Gastroesophageal sphincter (tissue), 4 donors: ENCODE results near the gene PTPRG. TPM values are rescaled to one million over a fixed set of nuclear protein-coding genes. Genes with fewer than 3 reads are reported as not detected.

ENCODE experiments used
- ATAC-seq: fragments of 150-250 bp; one replicate; pipeline ENCODE4 v1.9.1; 2016; ENCODE audit warnings: mild to moderate bottlenecking, moderate library complexity
- H3K27ac ChIP-seq, 4 donors: fragments of 200-600 bp; sonication (generic) in 3 of 4; 1 replicate in 3 of 4; 2 replicates in 1 of 4; pipeline ENCODE4 v1.5.1; 2016 to 2019
- H3K27me3 ChIP-seq: fragments of 200-600 bp; sonication (generic); one replicate; pipeline ENCODE4 v1.5.1; 2019
- H3K36me3 ChIP-seq, 2 donors: fragments of 200-600 bp; sonication (generic); one replicate each; pipeline ENCODE4 v1.5.1; 2019; ENCODE audit warnings: control low read depth in 1 of 2
- H3K4me1 ChIP-seq, 3 donors: fragments of 200-600 bp; sonication (generic); 1 replicate in 2 of 3; 2 replicates in 1 of 3; pipeline ENCODE4 v1.5.1; 2016 to 2019; ENCODE audit warnings: control low read depth in 2 of 3
- H3K4me3 ChIP-seq, 2 donors: fragments of 200-600 bp; sonication (generic); one replicate each; pipeline ENCODE4 v1.5.1; 2019; ENCODE audit warnings: mild to moderate bottlenecking in 1 of 2, moderate library complexity in 1 of 2
- H3K9me3 ChIP-seq, 3 donors: fragments of 200-600 bp; sonication (generic); one replicate each; pipeline ENCODE4 v1.5.1; 2017 to 2019; ENCODE audit warnings: control low read depth in 2 of 3
- EP300 ChIP-seq: sonication (generic); formaldehyde crosslinking; IDR thresholded peaks from one replicate; pipeline ENCODE4 v1.6.1; 2017; ENCODE audit warnings: antibody characterized with exemption, mild to moderate bottlenecking
- POLR2A ChIP-seq, 2 donors: fragments of 450-650 bp; IDR thresholded peaks; one replicate each; pipeline ENCODE4 v1.6.1; 2017; ENCODE audit warnings: antibody characterized with exemption in 2 of 2, mild to moderate bottlenecking in 2 of 2, moderate library complexity in 1 of 2
- POLR2AphosphoS5 ChIP-seq: sonication (generic); formaldehyde crosslinking; IDR thresholded peaks from one replicate; pipeline ENCODE4 v1.6.1; 2017; ENCODE audit warnings: antibody characterized with exemption
- WGBS, 2 donors: methylation state at CpG; one replicate each; pipeline ENCODE4 v1.1.5; 2018; ENCODE audit warnings: low coverage in 1 of 2; 5-methylcytosine and 5-hydroxymethylcytosine counted together
- total RNA-seq, 4 donors: library from RNA; depleted of rRNA; stranded (reverse); fragments of >200 nt; gene quantifications; one replicate each; pipeline ENCODE4 v1.1.0, GENCODE V29; 2016
- TF ChIP-seq, protein P1 (sequence below), 4 experiments: fragments of 200-600 bp in 2 of 4; fragments of 450-650 bp in 2 of 4; sonication (generic) in 1 of 4; IDR thresholded peaks; one replicate each; pipeline ENCODE4 v1.5.1; 2017 to 2019; ENCODE audit warnings: antibody characterized with exemption in 4 of 4, mild to moderate bottlenecking in 2 of 4, moderate library complexity in 2 of 4

PTPRG gene
- total RNA-seq, 4 donors from 2014 or later: 48.7 to 81.9 (median 52.8) TPM

DNA sequence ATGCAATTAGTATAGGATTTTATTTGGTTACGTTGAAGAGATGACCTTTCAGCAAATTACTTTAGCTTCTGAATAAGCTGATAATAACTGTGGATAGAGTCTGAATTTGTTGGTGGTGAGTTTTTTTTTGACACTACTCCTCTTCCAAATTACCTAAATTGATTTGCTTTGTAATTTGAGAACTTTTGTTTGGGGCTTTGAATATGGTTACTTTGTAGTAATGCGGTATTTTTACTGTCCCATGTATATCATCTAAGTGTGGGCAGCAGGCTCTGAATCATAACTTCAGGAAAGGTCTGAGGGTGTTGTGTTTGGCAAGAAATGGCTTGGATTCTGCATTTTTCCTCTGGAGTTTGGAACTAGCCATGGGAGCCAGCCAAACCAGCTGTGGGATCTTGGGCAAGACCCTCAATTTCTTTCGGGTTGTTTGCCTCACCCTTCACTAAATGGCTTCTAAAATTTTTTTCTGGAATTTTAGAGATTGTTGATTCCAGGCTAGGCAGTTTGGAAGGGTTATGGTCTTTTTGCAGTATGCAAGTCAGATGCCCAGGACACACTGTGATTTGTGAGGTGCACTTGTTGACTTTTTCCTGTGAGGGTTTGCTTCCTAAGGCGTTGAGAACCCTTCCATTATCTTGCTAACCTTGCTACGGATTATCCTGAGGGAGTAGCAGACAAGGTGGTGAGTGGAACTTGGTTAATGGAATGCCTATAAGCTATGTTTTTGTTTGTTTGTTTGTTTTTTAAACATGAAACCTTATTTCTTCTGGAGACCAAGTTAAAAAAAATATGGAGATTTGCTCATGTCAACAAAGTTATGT is 10.4 kb downstream of the PTPRG start:
- Histone ChIP-seq H3K4me3 (no peak overlapping the region), H3K36me3 (no peaks in the 10 kb centered on the region), H3K4me1 (peaks cover 0 to 7% (median 0%) of the 10 kb centered on the region in 3 donors), H3K27ac (no peak overlapping the region), H3K27me3 (no peaks in the 10 kb centered on the region), H3K9me3 (no peaks in the 10 kb centered on the region)
- TF ChIP-seq POLR2AphosphoS5: no peak
- TF ChIP-seq, protein P1, sequence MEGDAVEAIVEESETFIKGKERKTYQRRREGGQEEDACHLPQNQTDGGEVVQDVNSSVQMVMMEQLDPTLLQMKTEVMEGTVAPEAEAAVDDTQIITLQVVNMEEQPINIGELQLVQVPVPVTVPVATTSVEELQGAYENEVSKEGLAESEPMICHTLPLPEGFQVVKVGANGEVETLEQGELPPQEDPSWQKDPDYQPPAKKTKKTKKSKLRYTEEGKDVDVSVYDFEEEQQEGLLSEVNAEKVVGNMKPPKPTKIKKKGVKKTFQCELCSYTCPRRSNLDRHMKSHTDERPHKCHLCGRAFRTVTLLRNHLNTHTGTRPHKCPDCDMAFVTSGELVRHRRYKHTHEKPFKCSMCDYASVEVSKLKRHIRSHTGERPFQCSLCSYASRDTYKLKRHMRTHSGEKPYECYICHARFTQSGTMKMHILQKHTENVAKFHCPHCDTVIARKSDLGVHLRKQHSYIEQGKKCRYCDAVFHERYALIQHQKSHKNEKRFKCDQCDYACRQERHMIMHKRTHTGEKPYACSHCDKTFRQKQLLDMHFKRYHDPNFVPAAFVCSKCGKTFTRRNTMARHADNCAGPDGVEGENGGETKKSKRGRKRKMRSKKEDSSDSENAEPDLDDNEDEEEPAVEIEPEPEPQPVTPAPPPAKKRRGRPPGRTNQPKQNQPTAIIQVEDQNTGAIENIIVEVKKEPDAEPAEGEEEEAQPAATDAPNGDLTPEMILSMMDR (IDR thresholded peaks at IDR 0.05): no peak
- 80 to 85% methylated on average over 4 to 5 of the region's 5 CpGs for WGBS, 2 donors
- peak; percentile 39 for ATAC-seq

DNA sequence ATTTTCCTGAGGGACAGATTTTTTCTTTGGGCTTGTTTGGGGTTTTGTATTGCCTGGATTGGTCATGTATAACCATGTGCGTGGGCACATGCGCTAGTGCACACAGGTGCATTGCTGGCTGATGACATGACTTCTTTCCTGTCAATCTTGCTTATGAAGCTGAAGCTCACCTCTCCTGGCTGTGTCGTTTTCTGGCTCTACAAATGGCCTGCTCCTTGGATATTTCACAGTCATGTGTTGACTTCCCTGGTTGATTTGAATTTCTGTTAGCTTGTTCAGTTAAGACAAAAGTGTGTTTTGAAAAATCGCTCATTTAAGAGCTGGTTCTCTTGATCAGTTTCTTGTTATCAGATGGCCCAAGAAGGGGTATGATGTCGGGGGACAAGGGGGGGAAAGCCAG is 11.5 kb downstream of the PTPRG start:
- Histone ChIP-seq H3K36me3 (no peaks in the 10 kb centered on the region), H3K4me3 (no peak overlapping the region), H3K9me3 (no peaks in the 10 kb centered on the region), H3K27ac (no peak overlapping the region), H3K27me3 (no peaks in the 10 kb centered on the region), H3K4me1 (peaks cover 0 to 7% (median 0%) of the 10 kb centered on the region in 3 donors)
- 85 to 100% methylated on average over 1 to 5 of the region's 5 CpGs for WGBS, 2 donors
- ATAC-seq: no peak
- TF ChIP-seq EP300 (no peak), POLR2A (IDR thresholded peaks at IDR 0.05) (no peak), POLR2AphosphoS5 (no peak)
- TF ChIP-seq, protein P1 (IDR thresholded peaks at IDR 0.05): no peak

DNA sequence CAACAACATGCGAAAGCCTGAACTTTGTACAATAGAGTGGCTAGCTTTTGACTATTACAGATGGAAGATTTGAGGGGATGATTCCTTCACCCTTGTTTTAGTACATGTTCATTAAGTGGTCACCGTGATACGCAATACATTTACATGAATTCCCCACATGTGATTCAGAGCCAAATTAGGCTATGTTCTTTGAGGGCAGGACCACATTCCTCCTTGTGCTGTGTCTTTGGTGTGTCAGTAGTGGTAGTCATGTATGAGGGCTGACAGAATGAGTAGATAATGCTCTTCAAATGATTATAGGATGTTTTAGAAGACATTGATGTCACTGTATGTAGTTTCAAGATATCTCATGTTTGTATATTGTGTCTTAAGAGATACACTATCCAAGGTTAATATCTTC is 12.1 kb downstream of the PTPRG start:
- H3K9me3 ChIP-seq: no peaks in the 10 kb centered on the region
- WGBS, 2 donors: 58 to 65% methylated on average over 3 of the region's 3 CpGs

DNA sequence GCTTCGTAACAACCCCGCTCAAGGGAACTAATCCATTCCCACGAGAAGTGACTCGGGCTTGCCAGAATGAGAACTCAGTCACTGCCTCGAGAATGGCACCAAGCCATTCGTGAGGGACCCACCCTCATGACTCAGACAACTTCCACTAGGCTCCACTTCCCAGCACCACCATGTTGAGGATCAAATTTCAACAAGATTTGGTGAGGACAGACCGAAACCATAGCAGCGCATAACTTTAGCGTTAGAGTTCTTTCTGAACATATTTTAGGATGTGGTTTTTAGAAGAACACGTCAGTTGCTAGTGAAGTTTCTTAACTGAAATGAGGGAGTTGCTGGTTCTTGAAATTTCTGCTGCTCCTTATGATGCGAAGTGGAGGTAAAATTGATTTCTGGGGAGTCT is 13.5 kb downstream of the PTPRG start:
- no peak overlapping the region for H3K4me3 ChIP-seq
- no peaks in the 10 kb centered on the region for H3K36me3 ChIP-seq
- peaks cover 0 to 14% (median 0%) of the 10 kb centered on the region in 3 donors for H3K4me1 ChIP-seq
- no peak for ATAC-seq
- 88 to 91% methylated on average over 6 to 11 of the region's 11 CpGs for WGBS, 2 donors
- H3K27ac ChIP-seq: no peak overlapping the region
- H3K27me3 ChIP-seq: no peaks in the 10 kb centered on the region
- TF ChIP-seq EP300: no peak
- TF ChIP-seq, protein P1 (IDR thresholded peaks at IDR 0.05): no peak
- TF ChIP-seq POLR2AphosphoS5: no peak
- TF ChIP-seq POLR2A (IDR thresholded peaks at IDR 0.05): no peak
- no peaks in the 10 kb centered on the region for H3K9me3 ChIP-seq

More for the DNA sequence above, 12.1 kb downstream of the PTPRG start:
- Histone ChIP-seq H3K27ac (no peak overlapping the region), H3K4me1 (peaks cover 0 to 12% (median 0%) of the 10 kb centered on the region in 3 donors), H3K4me3 (no peak overlapping the region), H3K36me3 (no peaks in the 10 kb centered on the region), H3K27me3 (no peaks in the 10 kb centered on the region)
- ATAC-seq: no peak
- TF ChIP-seq EP300 (no peak), POLR2A (IDR thresholded peaks at IDR 0.05) (no peak), POLR2AphosphoS5 (no peak)
- TF ChIP-seq, protein P1 (IDR thresholded peaks at IDR 0.05): no peak

DNA sequence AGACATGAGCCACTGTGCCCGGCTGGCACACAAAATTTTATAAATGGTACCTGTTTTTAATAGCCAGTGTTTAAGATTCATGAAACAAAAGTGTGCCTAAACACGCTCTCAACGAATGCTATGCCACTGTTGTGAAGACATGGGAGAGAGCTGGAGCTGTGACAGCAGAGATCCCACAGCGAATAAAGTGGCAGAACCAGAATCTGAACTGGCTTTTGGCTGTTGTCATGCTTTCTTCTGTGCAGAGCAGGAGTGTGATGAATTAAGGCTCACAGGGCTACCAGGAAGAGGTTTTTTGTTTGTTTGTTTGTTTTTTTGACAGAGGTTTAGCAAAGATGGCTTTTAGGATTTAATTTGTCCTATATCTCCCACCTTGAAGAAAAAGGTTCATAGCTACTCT is 14.5 kb downstream of the PTPRG start:
- Histone ChIP-seq H3K4me3 (no peak overlapping the region), H3K27me3 (no peaks in the 10 kb centered on the region), H3K4me1 (peaks cover 0 to 14% (median 0%) of the 10 kb centered on the region in 3 donors), H3K36me3 (no peaks in the 10 kb centered on the region), H3K9me3 (no peaks in the 10 kb centered on the region), H3K27ac (no peak overlapping the region)
- ATAC-seq: no peak
- TF ChIP-seq EP300 (no peak), POLR2A (IDR thresholded peaks at IDR 0.05) (no peak), POLR2AphosphoS5 (no peak)
- TF ChIP-seq, protein P1 (IDR thresholded peaks at IDR 0.05): no peak
- 100% methylated on average over 3 of the region's 4 CpGs; no CpG with 5 or more reads in 1 of the 2 donors for WGBS, 2 donors
